HG03025 (cell line): ENCODE measurements around the gene LAMA4.
A peak's percentile ranks its signal among the peaks of the same experiment; 100 is the strongest.
"Not testable (repeated sequence)": the region's sequence is repeated elsewhere in the genome, so short reads cannot be mapped to it uniquely, and the experiment has no call there.

Experiments used
- ATAC-seq: cut with Tn5 transposase; IDR thresholded peaks from one replicate; pipeline ENCODE4 v1.9.1; 2021; ENCODE audit warnings: mild to moderate bottlenecking, moderate library complexity; ENCODE audit not compliant: unreplicated experiment, low FRiP score

LAMA4 gene

GRCh38 chr6:112113431-112113830 lies 140.9 kb downstream of the LAMA4 start:
- ATAC-seq = no peak

- no peak for ATAC-seq
Observed at GRCh38 chr6:112109262-112109661, 145.1 kb downstream of the LAMA4 start.

GRCh38 chr6:112106562-112106961 lies 147.8 kb downstream of the LAMA4 start:
- no peak for ATAC-seq

- ATAC-seq = not testable (repeated sequence)
Observed at GRCh38 chr6:112106026-112106425, 148.3 kb downstream of the LAMA4 start.

GRCh38 chr6:112100561-112100960 lies 153.8 kb downstream of the LAMA4 start:
- no peak for ATAC-seq

- no peak for ATAC-seq
Observed at GRCh38 chr6:112096901-112097300, 157.5 kb downstream of the LAMA4 start.

- no peak for ATAC-seq
Observed at GRCh38 chr6:112087916-112088315, 166.5 kb downstream of the LAMA4 start.

GRCh38 chr6:112087136-112087911 lies 167.0 kb downstream of the LAMA4 start, which contains the start of the genes FAM229B and TUBE1:
TSS of gene FAM229B (plus strand) at chr6:112087591. CDS start at chr6:112099284, 11,693 bp downstream.
TSS of gene TUBE1 (minus strand) at chr6:112087482. CDS start at chr6:112087434, 48 bp downstream.
- ATAC-seq = peak; percentile 97

- ATAC-seq = peak; percentile 28
Observed at GRCh38 chr6:112086744-112087135, 167.6 kb downstream of the LAMA4 start.

GRCh38 chr6:112085286-112086065 lies 168.9 kb downstream of the LAMA4 start:
- no peak for ATAC-seq

GRCh38 chr6:112081569-112081968 lies 172.8 kb downstream of the LAMA4 start:
- no peak for ATAC-seq

GRCh38 chr6:112066606-112067005 lies 187.8 kb downstream of the LAMA4 start:
- ATAC-seq = no peak

- ATAC-seq = no peak
Observed at GRCh38 chr6:112065426-112065986, 188.9 kb downstream of the LAMA4 start.

GRCh38 chr6:112062966-112063365 lies 191.4 kb downstream of the LAMA4 start:
- no peak for ATAC-seq

GRCh38 chr6:112061605-112062004 lies 192.8 kb downstream of the LAMA4 start:
- no peak for ATAC-seq
